ENCODE measurements around the gene PLCG2.

GRCh38 chr16:81813648-81814047, 34.6 kb downstream of the PLCG2 start:
- TF ChIP-seq CTCF (IDR thresholded peaks at IDR 0.05), result no peak
- no peak for TF ChIP-seq ELK1 (IDR thresholded peaks at IDR 0.05; ENCODE audit: low read depth, low read length)
